ENCODE measurements around the gene MAN1A1. TPM values are rescaled to one million over a fixed set of nuclear protein-coding genes. Genes with fewer than 3 reads are reported as not detected.

Gene MAN1A1
- total RNA-seq, 1 experiment from 2014 or later: 6.8 TPM

DNA sequence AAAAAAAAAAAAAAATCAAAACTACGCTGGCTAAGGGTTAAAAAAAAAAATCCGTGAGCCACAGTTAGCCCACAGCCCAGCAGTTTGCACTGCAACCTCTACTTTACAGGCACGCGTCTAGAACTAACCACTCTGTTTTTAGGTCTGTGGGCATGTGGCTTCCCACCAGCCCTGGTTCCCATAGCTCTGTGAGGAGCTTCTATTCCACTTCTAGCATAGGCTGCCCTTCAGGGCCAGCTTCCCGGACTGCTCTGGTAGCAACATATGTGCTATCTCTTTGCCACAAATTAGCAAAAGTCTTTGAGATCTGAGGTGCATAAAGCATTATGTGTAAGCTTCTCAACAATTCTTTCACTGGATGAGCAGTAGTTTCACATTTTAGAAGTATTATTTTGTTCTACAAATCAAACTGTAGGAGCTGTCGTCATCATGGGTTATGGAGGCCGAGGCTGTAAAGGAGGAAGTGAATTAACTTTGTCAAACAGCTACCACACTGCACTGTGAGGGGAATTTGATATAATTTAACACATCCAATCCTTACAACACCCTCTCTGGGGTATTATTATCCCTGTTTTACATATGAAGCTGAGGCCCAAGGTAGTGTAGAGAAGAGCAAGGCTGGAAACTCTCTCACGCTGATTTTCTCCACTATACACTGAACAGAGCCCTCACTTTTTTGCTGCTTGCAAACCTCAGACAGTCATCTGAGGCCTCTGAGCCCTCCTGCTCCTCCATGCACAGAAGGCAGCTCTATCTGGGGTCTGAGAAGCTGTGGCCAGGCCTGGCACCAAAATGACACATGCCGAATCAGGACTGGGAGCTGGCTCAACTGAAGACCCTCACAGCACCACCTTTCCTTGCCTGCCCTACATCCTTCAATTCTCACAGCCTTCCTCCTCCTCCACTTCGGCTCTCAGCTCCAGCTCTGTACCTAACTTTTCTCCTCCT lies 35.4 kb downstream of the MAN1A1 start (continued):
- TF ChIP-seq, protein P1, sequence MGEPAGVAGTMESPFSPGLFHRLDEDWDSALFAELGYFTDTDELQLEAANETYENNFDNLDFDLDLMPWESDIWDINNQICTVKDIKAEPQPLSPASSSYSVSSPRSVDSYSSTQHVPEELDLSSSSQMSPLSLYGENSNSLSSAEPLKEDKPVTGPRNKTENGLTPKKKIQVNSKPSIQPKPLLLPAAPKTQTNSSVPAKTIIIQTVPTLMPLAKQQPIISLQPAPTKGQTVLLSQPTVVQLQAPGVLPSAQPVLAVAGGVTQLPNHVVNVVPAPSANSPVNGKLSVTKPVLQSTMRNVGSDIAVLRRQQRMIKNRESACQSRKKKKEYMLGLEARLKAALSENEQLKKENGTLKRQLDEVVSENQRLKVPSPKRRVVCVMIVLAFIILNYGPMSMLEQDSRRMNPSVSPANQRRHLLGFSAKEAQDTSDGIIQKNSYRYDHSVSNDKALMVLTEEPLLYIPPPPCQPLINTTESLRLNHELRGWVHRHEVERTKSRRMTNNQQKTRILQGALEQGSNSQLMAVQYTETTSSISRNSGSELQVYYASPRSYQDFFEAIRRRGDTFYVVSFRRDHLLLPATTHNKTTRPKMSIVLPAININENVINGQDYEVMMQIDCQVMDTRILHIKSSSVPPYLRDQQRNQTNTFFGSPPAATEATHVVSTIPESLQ (CRISPR knock-in tag; IDR thresholded peaks at IDR 0.05): no peak
- no peak for TF ChIP-seq ZNF671 (CRISPR knock-in tag; IDR thresholded peaks at IDR 0.05)

DNA sequence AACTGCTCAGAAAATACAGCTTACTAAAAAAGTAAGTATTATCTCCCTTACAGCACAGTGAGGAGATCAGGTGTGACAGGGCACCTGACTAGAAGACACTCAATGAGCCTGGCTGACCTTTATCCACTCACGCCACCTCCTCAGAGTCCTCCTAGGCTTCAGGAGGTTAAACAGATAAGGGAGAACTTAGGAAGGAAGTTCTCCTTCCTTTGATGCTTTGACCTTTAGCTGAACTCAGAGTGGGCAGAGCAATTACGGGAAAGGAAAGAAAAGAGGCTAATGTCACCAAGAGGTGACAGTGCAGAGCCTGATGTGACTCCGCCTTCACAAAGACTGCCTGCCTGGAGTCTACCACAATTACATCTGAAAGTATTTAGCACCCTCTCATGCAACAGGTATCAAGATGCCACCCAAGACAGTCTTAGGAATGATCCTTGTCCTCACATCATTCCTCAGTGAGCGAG lies 36.7 kb downstream of the MAN1A1 start:
- TF ChIP-seq, protein P2, sequence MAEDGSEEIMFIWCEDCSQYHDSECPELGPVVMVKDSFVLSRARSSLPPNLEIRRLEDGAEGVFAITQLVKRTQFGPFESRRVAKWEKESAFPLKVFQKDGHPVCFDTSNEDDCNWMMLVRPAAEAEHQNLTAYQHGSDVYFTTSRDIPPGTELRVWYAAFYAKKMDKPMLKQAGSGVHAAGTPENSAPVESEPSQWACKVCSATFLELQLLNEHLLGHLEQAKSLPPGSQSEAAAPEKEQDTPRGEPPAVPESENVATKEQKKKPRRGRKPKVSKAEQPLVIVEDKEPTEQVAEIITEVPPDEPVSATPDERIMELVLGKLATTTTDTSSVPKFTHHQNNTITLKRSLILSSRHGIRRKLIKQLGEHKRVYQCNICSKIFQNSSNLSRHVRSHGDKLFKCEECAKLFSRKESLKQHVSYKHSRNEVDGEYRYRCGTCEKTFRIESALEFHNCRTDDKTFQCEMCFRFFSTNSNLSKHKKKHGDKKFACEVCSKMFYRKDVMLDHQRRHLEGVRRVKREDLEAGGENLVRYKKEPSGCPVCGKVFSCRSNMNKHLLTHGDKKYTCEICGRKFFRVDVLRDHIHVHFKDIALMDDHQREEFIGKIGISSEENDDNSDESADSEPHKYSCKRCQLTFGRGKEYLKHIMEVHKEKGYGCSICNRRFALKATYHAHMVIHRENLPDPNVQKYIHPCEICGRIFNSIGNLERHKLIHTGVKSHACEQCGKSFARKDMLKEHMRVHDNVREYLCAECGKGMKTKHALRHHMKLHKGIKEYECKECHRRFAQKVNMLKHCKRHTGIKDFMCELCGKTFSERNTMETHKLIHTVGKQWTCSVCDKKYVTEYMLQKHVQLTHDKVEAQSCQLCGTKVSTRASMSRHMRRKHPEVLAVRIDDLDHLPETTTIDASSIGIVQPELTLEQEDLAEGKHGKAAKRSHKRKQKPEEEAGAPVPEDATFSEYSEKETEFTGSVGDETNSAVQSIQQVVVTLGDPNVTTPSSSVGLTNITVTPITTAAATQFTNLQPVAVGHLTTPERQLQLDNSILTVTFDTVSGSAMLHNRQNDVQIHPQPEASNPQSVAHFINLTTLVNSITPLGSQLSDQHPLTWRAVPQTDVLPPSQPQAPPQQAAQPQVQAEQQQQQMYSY (CRISPR knock-in tag; IDR thresholded peaks at IDR 0.05): no peak
- TF ChIP-seq, protein P3, sequence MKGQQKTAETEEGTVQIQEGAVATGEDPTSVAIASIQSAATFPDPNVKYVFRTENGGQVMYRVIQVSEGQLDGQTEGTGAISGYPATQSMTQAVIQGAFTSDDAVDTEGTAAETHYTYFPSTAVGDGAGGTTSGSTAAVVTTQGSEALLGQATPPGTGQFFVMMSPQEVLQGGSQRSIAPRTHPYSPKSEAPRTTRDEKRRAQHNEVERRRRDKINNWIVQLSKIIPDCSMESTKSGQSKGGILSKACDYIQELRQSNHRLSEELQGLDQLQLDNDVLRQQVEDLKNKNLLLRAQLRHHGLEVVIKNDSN (CRISPR knock-in tag; IDR thresholded peaks at IDR 0.05): no peak
- no peak for TF ChIP-seq TCF7 (CRISPR knock-in tag; IDR thresholded peaks at IDR 0.05; ENCODE audit: low read depth)
- no peak for TF ChIP-seq SMAD3 (CRISPR knock-in tag; IDR thresholded peaks at IDR 0.05; ENCODE audit: borderline replicate concordance)
- TF ChIP-seq GTF2I (CRISPR knock-in tag; conservative IDR thresholded peaks at IDR 0.05): no peak
- no peak for TF ChIP-seq ZNF423 (CRISPR knock-in tag; IDR thresholded peaks at IDR 0.05)
- TF ChIP-seq ZNF671 (CRISPR knock-in tag; IDR thresholded peaks at IDR 0.05): no peak
- TF ChIP-seq ETV6 (CRISPR knock-in tag; IDR thresholded peaks at IDR 0.05): no peak
- TF ChIP-seq, protein P4, sequence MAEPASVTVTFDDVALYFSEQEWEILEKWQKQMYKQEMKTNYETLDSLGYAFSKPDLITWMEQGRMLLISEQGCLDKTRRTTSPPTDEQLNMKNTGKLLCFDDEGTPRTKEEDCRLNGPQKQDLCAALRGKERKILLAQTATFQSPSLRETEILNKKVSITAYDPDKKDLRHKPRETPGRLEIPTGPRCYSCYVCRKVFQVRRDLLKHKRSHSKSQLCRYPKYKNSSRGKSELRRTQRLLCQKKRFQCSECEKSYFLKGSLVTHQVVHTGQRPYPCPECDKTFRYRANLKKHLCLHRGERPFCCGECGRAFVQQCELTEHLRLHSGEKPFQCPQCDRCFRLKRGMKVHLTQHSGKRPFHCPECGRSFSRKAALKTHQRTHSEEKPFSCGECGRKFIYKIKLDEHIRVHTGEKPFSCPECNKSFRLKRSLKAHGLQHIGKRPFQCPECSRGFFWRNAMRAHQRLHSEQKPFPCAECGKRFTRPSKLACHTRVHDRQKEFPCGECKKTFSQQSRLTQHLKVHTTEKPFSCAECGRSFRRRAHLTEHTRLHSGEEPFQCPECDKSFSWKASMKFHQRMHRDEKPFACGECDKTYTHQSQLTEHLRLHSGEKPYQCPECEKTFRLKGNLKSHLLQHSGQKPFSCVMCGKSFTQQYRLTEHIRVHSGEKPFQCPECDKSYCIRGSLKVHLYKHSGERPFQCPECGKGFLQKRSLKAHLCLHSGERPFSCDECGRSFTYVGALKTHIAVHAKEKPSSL (CRISPR knock-in tag; conservative IDR thresholded peaks at IDR 0.05): no peak
- TF ChIP-seq SMAD4 (CRISPR knock-in tag; IDR thresholded peaks at IDR 0.05): no peak
- TF ChIP-seq RELA (CRISPR knock-in tag; IDR thresholded peaks at IDR 0.05; ENCODE audit: borderline replicate concordance): no peak
- H3K4me1 Mint-ChIP-seq: peaks cover 16% of the 10 kb centered on the region
- ATAC-seq (no peak), DNase-seq (ENCODE audit: low spot score) (no peak)
- H3K36me3 Mint-ChIP-seq: no peaks in the 10 kb centered on the region
- H3K27ac Mint-ChIP-seq: no peak overlapping the region
- POLR2A ChIA-PET: no interaction called here
- H3K4me3 Mint-ChIP-seq: no peak overlapping the region
- H3K27me3 Mint-ChIP-seq (ENCODE audit: low read depth): no peaks in the 10 kb centered on the region
- CTCF ChIA-PET: no interaction called here
- no peaks in the 10 kb centered on the region for H3K9me3 Mint-ChIP-seq

DNA sequence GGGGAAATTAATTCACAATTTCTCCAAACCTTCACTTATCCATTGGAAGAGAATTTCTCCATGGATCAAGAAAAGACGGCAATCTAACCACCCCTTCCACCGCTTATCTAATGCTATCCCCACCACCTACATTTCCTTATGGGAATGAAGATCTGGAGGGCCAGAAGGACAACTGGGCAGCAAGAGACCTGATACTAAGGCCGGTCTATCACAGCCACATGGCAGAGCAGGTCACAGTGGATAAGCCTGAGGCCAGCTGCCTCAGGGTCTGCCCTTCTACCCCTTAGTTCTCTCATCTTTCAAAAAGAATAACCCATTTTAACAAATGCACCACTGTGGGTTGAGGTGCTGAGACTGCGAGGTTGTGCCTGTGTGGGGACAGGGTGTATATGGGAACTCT lies 37.1 kb downstream of the MAN1A1 start:
- POLR2A ChIA-PET: no interaction called here
- CTCF ChIA-PET: no interaction called here
- Mint-ChIP-seq H3K4me3 (no peak overlapping the region), H3K27me3 (ENCODE audit: low read depth) (no peaks in the 10 kb centered on the region), H3K9me3 (no peaks in the 10 kb centered on the region), H3K36me3 (no peaks in the 10 kb centered on the region), H3K27ac (no peak overlapping the region), H3K4me1 (peaks cover 18% of the 10 kb centered on the region)
- DNase-seq (ENCODE audit: low spot score) (no peak), ATAC-seq (no peak)
- TF ChIP-seq, protein P5, sequence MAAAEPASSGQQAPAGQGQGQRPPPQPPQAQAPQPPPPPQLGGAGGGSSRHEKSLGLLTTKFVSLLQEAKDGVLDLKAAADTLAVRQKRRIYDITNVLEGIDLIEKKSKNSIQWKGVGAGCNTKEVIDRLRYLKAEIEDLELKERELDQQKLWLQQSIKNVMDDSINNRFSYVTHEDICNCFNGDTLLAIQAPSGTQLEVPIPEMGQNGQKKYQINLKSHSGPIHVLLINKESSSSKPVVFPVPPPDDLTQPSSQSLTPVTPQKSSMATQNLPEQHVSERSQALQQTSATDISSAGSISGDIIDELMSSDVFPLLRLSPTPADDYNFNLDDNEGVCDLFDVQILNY (CRISPR knock-in tag; IDR thresholded peaks at IDR 0.05): no peak
- TF ChIP-seq, protein P6, sequence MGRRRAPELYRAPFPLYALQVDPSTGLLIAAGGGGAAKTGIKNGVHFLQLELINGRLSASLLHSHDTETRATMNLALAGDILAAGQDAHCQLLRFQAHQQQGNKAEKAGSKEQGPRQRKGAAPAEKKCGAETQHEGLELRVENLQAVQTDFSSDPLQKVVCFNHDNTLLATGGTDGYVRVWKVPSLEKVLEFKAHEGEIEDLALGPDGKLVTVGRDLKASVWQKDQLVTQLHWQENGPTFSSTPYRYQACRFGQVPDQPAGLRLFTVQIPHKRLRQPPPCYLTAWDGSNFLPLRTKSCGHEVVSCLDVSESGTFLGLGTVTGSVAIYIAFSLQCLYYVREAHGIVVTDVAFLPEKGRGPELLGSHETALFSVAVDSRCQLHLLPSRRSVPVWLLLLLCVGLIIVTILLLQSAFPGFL (CRISPR knock-in tag; IDR thresholded peaks at IDR 0.05; ENCODE audit: borderline replicate concordance): no peak
- TF ChIP-seq TCF7 (CRISPR knock-in tag; IDR thresholded peaks at IDR 0.05; ENCODE audit: low read depth): no peak
- no peak for TF ChIP-seq NR2C2 (CRISPR knock-in tag; IDR thresholded peaks at IDR 0.05)
- TF ChIP-seq, protein P7, sequence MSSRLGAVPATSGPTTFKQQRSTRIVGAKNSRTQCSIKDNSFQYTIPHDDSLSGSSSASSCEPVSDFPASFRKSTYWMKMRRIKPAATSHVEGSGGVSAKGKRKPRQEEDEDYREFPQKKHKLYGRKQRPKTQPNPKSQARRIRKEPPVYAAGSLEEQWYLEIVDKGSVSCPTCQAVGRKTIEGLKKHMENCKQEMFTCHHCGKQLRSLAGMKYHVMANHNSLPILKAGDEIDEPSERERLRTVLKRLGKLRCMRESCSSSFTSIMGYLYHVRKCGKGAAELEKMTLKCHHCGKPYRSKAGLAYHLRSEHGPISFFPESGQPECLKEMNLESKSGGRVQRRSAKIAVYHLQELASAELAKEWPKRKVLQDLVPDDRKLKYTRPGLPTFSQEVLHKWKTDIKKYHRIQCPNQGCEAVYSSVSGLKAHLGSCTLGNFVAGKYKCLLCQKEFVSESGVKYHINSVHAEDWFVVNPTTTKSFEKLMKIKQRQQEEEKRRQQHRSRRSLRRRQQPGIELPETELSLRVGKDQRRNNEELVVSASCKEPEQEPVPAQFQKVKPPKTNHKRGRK (CRISPR knock-in tag; IDR thresholded peaks at IDR 0.05; ENCODE audit: borderline replicate concordance): no peak
- no peak for TF ChIP-seq MXD4 (CRISPR knock-in tag; IDR thresholded peaks at IDR 0.05; ENCODE audit: borderline replicate concordance)
